VCaP (cell line): ENCODE measurements around the gene CLN5.

ENCODE experiments used
- H3K27ac ChIP-seq: fragments of 450-650 bp; 2 replicates; pipeline ENCODE4 v1.5.1; 2017
- CTCF ChIP-seq: fragments of 450-650 bp; conservative IDR thresholded peaks from 2 replicates; pipeline ENCODE4 v1.5.1; 2017; ENCODE audit warnings: mild to moderate bottlenecking, moderate library complexity

The CLN5 gene

GRCh38 chr13:76969488-76970365 is 22.2 kb upstream of the CLN5 start:
- TF ChIP-seq CTCF: no peak
- H3K27ac ChIP-seq: no peak overlapping the region

- H3K27ac ChIP-seq: no peak overlapping the region
- no peak for TF ChIP-seq CTCF
Measured at GRCh38 chr13:76971215-76971614, 20.7 kb upstream of the CLN5 start.

GRCh38 chr13:76971851-76972829 is 19.7 kb upstream of the CLN5 start:
- no peak for TF ChIP-seq CTCF
- H3K27ac ChIP-seq: no peak overlapping the region

- TF ChIP-seq CTCF: no peak
- no peak overlapping the region for H3K27ac ChIP-seq
Measured at GRCh38 chr13:76973920-76974617, 17.8 kb upstream of the CLN5 start.

- no peak for TF ChIP-seq CTCF
- H3K27ac ChIP-seq: no peak overlapping the region
Measured at GRCh38 chr13:76974618-76974975, 17.3 kb upstream of the CLN5 start.

GRCh38 chr13:76975863-76976262 is 16.0 kb upstream of the CLN5 start:
- TF ChIP-seq CTCF: no peak
- H3K27ac ChIP-seq: no peak overlapping the region

GRCh38 chr13:76976490-76976889 is 15.4 kb upstream of the CLN5 start:
- no peak overlapping the region for H3K27ac ChIP-seq
- no peak for TF ChIP-seq CTCF
